ENCODE results near the gene VANGL2.

The VANGL2 gene

DNA sequence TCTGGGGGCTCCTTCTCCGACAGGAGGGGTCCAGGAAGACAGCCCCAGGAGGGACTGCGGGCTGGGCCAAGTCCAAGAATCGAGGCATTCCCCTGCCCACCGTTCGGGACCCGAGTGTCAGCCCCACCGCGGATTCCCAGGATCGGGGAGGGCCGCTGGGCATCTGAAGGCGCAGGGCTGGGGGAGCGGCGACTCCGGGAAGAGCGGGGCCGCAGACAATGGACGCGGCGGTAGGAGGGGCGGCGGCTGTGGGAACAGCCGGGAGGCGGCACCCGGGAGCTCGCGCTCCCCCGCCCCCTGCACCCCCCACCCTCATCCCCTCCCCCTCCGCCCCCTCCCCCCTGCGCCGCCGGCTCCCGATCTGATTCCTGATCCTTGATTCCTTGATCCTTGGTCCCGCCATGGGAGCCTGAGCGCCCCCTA, at the start of gene VANGL2:
Gene VANGL2 (plus strand): TSS at position 342 of the 423 bp plus-strand sequence. CDS start 15,274 bp downstream, outside the sequence.
- DNase-seq: peak; percentile 83

DNA sequence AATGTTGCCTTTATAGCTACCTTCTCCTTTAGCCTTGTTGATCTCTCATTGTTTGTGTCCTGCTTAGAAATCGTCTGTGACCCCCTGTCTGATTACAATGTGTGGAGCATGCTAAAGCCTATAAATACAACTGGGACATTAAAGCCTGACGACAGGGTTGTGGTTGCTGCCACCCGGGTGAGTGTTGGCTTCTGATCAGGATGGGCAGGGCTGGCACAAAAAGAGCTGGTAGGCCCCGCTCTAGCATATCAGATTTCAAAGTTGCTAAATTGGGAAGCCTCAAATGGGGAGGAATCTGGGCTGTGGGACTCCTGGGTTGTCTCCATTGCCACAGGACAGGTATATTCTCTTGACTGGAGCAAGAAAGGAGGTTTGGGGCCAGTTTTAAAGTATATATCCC, 48.7 kb upstream of the VANGL2 start:
- no peak for DNase-seq

DNA sequence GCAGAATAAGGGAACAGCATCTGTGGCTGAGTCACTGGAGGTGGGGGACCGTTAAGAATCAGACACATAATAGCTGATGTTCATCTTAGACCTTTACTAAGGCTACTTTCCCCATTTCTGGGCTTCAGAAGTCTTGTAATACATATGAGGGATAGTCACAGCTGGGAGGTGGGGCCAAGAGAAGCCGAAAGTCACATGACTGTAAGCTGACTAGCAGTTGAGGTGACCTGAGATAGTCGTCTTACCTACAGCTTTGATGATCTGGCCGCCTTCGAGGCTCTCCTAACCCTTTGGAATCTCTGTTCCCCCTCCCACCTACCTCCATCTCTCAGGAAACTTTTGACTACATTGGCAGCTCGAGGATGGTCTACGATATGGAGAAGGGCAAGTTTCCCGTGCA, 47.8 kb upstream of the VANGL2 start:
- no peak for DNase-seq

DNA sequence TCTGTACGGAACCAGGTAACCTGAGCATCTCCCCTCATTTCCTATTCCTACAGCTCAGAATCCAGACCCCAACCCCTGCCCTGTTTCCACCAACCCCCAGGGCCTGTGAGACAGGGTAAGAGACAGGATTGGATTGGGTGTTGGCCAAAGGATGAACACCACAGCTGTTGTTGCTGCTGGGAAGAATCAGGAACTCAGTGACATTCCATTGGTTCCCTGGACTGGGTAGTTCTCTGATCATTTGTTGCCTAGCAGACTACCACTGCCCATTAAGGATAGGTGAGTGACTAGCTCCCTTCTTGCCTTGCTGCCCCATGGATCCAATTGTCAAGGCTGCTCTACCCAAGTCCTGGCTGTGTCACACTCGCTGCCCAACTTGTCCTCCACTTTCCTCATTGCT, 47.1 kb upstream of the VANGL2 start:
- no peak for DNase-seq

DNA sequence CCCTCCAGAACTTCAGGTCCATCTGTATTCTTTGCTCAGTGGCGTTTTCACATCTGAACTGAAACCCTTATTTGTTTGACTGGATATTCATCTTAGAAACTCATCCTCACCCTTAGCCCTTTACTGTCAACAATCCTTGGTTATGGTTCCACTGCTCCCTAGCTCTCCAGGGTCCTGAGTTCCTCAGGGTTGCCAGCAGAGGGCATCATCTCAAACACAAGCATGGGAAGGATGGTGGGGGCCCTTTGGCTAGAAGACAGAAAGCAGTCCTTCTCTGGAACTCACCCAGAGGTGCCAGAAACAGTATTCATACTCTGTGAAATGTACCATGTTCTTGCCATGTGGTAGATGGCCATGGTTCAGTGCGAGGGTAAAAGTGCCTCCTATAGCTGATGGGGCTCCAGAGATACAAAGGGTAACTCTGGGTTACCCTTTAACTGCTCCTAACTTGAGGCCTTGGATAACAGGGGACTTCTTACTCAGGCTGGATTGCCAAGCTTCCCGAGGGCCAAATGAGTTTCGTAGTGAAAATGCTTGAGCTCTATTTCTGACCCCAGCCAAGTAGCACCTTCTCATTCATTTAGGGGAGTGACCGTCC, 45.9 kb upstream of the VANGL2 start:
- DNase-seq: peak; percentile 16

DNA sequence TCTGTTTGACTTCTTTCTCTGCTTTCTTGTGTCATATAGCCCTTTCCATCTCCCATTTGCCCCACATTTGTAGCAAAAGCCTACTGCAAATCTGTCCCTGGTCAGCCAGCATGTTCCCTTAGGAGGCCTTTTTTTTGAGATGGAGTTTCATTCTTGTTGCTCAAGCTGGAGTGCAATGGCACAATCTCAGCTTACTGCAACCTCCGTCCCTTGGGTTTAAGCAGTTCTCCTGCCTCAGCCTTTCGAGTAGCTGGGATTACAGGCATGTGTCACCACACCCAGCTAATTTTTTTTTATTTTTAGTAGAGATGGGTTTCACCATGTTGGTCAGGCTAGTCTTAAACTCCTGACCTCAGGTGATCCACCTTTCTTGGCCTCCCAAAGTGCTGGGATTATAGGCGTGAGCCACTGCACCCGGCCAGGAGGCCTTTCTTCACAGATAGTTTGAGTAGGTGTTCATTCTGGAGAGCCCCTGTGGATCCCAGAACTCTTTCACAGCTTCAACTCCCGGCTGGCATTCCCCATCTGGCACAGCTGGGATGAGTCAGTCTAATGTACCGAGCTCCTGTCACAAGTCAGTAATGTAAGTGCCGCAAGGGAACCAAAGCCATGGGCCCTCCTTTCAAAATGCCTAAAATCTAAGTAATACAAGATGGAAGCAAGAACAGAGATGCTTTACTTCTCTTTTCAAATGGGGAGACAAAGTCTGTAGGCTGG, 42.9 kb upstream of the VANGL2 start:
- DNase-seq: no peak

DNA sequence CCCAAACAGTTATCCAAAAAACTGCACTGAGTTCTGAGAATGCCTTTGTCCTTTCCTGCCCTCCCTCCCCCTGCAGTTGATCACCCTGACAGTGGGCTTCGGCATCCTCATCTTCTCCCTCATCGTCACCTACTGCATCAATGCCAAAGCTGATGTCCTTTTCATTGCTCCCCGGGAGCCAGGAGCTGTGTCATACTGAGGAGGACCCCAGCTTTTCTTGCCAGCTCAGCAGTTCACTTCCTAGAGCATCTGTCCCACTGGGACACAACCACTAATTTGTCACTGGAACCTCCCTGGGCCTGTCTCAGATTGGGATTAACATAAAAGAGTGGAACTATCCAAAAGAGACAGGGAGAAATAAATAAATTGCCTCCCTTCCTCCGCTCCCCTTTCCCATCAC, 42.3 kb upstream of the VANGL2 start:
- DNase-seq: no peak

DNA sequence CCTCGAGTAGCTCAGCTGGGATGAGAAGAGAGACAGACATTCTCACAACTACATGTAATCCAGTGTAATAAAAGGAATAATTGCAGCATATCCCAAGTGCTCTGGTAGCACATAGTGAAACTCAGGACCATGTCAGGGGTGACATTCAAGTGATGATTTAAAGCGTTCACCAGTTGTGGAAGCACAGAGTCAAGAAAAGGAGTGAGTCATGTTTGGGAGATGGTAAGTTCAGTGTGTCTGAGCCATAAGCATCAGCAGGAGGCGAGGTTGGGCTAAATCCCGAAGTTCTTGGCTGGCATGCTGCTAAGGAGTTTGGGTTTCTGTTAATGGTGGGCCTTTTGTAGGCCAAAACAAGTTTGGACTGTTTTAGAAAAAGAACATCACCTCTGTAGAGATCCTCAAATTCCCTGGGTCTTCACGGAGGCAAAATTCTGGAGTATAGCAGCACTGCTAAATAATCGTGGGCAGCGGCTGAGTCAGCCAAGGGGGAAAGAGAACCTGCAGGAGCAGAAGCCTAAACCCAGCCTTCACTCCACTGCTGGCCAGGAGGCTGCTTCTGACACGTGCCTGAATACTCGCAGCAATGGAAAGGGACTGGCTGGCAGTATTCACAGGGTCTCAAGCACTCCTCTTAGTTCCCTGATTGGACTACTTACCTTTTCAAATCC, 40.7 kb upstream of the VANGL2 start:
- DNase-seq: no peak

DNA sequence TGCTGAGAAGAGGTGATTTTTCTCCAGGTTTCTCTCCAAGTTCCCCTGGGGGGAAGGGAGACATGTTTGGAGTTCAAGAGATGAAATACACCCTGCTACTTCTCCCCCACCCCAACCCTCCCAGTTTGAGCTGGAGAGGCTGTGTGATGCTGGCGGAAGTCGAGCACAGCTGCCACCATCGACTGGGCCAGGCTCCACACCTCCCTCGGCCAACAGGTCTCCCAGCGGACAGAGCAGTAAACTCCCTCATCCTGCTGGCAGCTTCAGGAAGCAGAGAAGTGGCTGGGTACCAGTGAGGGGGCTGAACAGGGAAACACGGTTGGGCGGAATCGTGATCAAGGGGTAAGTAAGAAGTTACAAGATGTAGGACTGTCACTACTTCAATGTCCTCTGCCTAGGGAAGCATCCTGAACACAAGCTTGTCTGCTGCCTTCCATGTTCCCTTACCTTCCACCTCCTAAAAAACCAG, 40.1 kb upstream of the VANGL2 start:
- DNase-seq: no peak

DNA sequence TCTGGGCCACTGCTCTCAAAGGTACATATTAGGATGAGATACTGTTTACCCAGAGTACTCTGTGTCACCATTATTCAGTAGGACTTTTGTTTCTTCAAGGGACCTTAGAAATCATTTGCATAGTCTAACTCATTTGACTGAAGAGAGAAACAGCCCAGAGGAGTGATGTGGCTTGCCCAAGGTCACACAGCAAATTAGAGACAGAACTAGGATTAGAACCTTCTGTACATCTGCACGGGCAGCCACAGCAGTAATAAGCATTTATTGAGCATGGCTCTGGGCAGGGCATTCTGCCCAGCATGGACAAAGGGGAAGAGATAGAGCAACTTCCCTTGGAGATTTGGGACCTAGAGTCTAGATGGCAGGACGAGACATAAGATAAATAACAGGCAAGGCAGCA, 39.2 kb upstream of the VANGL2 start:
- no peak for DNase-seq

DNA sequence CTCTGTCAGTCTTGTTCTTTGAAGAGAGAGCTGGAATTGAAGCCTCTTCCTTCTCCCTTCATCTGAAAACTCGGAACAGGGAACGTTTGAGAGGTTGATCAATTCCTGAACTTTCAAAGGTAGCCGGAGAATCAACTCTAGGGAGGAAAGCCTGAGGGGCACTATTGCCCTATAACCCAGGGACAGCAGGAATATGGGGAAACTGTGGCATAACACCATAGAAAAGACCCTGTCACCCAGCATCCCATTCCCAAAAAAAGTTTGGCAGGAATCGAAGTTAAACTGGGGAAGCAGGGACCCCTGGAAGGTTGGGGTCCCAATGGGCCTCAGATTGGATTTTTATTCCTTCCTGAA, 38.6 kb upstream of the VANGL2 start:
- DNase-seq: no peak

DNA sequence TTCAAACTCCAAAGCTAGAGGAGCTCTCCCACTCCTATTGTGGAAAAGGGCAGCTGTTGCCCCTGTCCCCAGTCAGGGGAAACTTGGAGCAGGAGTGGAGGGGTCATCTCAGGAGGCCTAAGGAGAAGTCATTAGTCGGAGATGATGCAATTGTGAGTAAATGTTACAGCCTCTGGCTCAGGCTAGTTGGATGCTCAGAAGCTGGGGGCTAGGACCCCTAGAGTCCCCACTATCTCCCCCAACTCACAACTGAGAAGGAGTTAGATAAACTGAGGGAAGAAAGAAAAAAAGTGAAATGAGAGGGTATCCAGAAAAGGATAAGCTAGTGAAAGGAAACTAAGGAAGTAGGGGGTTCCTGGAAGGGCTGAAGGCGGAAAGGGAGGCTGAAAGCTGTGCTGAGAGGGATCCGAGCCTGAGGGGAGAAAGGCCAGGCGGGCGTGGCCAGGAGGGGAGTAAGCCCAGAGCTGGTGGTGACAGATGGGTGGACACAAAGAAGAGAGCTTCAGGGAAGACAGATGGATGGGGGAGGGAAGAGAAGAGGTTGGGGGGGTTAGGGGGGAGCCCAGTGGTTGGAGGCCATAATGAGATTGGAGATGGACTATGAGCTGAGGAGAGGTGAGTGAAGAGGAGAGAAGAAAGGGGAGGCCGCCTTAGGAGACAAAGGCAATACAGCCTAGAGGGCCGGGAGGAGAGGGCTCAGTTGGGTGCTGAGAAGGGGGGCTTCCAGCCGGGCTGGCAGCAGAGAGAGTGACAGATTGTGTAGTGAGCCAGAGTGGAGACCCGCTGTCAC, 38.0 kb upstream of the VANGL2 start:
- no peak for DNase-seq

DNA sequence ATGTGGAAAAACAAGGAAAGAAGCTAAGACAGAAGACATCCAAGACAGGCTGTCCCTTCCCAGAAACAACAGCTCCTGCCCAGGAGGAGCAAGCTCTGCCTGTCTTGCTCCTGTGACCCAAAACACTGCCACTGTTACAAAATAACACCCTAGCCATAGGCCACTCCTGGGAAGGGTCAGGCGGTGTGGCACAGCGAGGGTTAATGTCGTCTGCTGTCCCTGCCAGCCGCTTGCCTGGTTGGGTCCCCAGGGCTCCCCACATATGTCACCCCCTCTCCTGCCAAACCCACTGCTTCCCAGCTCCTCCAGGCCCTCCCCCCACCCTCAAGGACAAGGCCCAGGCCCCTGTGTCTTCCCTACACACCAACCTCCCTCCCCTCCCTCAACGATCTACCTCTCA, 37.4 kb upstream of the VANGL2 start:
- DNase-seq: no peak

DNA sequence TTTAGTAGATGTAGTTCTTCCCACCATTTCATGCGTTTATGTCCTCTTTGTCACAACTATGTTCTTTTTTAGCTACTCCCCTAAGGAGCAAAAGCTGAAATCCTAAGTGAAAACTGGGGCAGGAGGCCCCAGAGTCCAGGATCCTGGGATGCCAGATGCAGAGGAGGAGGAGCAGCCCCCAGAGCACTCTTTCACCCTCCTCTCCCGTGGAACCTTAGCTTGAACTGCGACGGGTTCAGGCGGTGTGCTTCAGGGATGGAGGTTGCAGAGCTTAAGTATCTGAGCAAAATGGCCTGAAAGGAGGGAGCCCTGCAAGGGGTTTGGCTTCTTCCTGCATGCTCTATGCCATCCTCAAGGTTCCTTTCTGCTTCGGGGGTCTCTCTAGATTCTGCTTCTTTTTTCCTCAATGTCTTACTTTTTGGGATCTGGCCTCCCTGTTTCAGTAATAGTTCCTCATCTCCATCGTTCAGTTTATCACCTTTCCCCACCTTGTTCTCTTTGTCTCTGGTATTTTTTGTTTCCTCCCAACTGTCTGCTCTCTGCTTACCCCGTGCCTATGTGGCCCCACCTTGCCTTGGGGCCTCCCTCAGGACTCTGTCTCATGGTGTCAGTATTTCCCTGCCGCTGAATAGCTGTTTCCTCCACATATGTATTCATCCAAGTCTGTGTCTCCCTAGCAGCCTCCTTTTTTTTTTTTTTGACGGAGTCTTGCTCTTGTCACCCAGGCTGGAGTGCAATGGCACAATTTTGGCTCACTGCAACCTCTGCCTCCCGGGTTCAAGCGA, 36.2 kb upstream of the VANGL2 start:
- no peak for DNase-seq

DNA sequence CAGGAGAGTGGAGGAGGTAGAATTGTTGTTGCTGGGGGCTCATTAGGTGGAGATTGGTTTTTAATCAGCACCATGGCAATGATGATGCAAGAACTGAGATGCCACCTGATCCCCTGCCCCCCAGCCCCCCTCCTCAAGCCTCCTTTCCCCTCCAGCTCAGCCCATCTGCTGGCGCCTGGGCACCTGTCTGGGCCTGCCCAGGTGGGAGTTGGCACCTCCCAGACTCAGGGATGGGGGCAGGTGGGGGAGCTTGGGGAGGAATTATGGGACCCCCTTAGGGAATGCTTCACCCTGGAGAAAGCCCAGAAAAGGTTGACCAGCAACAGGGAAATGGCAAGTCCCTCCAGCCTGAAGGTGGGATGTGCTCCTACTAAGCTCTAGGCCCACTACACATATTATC, 35.0 kb upstream of the VANGL2 start:
- DNase-seq: no peak

DNA sequence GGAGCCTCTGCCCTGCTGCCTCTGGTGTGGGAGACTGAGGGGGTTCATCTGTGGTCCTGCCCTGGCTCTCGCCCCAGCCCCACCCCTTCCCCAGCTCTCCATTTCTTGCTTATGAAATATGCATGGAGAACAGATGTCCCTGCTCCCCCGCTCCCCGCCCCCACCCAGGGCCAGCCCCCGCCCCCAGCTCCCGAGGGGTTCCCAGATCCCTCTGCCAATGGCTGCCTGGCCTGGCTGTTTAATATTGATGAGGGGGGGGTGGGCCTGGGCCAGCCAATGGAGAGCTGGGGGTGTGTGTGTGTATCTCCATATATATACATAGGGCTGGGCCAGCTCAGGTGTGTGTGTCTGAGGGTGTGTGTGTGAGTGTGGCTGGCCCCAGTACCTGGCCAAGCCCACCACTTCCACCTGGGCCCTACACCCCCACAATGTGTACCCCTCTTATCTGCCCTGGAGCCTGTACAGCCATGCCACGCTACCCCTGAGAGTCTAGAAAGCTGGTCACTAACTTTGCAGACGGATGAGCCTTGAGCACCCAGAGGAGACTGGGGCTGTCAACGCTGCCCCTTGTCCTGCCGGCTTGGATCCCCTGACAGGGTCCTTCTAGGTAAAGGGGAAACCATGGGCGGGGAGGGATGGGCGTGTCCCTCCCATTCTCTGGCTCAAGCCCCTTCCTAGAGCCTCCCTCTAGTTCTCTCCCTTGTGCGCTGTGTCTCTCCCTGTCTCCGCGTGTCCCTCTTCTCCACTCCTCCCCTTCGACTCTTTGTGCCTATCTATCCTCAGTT, 33.4 kb upstream of the VANGL2 start, which contains the start of gene NHLH1:
Gene NHLH1 (plus strand): TSS at position 341 of the 785 bp plus-strand sequence. CDS start 3,661 bp downstream, outside the sequence.
- peak; percentile 66 for DNase-seq

DNA sequence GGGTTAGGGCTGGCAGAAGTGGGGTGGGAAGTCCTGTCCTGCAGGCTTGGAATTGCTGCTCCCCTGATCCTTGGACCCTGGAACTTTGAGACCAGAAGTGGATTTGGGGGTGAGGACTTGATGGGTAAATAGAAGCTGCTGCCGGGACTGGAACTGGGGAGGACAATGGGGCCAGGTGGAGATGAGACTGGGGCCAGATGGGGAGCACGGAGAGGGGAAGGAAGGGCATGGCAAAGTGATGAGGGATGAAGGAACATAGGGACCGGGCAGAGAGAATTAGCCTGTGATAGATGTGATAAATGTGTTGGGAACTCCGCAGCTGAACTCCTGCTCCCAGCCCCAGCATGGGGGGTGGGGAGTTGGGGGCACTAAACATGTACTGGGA, 32.9 kb upstream of the VANGL2 start:
- no peak for DNase-seq

DNA sequence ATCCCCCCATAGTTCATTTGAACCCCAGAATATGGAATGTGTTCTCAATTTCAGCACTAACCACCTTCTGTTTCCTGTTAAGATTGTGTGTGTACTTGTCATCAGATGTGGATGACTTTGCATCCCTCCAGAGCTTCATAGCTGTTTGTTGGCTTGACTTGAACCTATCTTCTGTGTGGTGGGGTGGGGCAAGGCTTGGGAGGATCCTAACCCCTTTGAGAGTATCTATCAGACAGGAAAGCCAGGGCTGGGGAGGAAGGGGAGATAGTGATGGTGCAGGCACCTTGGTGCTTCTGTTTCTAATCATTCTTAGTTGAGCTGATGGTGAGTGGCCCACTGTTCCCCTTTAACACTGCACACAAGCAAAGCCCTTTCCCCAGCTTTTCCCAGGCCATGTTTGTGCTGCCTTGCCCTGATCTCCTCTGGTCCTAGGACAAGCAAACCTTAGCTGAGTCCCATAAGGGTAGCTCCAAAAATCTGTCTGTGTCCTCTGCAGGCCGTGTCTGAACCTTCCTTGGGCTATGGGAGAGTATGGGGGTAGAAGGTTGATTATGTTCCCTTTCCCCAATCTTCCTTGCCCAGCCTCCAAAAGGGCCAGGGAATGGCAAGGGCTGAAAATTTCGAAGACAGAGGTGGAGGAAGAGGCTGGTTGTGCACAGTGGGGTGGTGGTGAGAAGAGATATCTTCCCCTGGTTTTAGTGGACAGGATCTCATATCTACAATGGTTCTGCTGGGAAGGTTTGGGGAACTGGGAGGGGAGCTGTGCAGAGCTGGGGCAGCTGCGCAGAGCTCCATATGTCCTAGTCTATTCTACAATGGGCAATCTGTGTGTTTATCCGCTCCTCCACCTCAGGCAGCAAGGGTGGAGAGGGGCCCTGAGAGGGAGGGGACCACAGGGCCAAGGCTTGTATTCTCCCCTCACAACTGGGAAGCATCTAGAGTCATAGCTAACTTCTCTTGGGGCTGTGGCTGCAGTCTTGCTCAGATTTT, 32.1 kb upstream of the VANGL2 start:
- no peak for DNase-seq

DNA sequence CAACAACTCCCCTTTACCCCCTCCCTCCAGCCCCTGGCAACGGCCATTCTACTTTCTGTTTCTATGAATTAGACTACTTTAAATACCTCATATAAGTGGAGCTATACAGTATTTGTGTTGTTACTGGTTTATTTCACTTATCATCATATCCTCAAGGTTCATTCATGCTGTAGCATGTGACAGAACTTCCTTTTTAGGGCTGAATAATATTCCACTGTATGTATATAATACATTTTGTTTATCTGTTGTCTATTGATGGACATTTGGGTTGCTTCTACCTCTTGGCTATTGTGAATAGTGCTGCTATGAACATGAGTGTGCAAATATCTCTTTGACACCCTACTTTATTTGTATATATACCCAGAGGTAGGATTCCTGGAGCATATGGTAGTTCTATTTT, 31.3 kb upstream of the VANGL2 start:
- DNase-seq: no peak

All from NCI-H526 treated with DMSO at 0.1 percent for 48 hours (cell line).